ENCODE results near the gene DNAH12. TPM values are rescaled to one million over a fixed set of nuclear protein-coding genes. Genes with fewer than 3 reads are reported as not detected.
"Not testable (repeated sequence)": the region's sequence is repeated elsewhere in the genome, so short reads cannot be mapped to it uniquely, and the experiment has no call there.

DNAH12 gene
- total RNA-seq, 1 donor from 2014 or later: 0.21 TPM

GRCh38 chr3:57314204-57314603 lies 229.9 kb downstream of the DNAH12 start:
- no peak for DNase-seq

DNA sequence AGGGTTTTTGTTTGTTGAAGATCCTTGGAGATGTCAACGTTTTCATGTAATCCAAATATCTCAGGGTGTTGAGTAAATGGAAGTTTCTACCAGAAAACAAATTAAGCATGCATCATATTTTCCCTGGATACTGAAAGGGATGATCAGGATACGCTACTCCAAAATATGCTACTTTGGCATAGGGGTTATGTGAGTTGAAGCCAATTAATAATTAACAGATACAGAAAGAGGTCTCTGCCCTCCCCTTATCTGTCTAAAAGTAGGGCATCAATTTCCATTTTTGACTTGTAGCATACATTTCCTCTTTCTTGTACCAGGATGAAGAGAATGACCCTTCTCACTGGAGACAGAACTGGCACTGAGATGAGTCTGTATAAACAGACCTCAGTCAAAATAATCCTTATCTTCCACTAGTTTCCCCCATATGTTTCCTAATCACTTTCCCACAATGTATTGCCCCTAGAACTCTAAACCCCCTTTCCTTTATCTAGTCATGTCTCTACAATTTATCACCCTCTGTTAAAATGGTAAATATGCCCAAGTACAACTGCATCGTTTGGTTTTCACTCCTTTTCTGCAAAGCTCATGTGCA lies 234.3 kb downstream of the DNAH12 start:
- no peak for DNase-seq

GRCh38 chr3:57303520-57303919 lies 240.6 kb downstream of the DNAH12 start:
- DNase-seq: not testable (repeated sequence)

DNA sequence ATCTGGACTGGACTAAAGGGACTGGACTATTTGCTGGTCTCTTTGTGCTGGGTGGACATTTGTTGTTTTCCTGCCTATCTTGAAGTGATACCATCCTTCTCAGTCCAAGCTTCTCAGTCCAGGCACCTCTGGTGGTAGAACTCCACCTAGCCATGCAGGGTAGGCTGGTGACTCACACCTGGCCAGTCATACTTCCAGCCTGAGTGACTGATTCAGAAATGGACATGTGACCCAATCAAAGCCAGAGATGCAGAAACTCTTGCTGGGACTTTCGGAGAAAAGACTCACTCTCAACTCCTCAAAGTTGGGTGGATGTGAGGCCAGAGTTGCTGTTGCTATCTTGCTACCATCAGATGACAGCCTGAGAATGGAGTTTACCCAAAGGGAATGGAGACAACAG lies 246.1 kb downstream of the DNAH12 start:
- DNase-seq: no peak

GRCh38 chr3:57292897-57293526 lies 251.1 kb downstream of the DNAH12 start:
- DNase-seq: no peak

DNA sequence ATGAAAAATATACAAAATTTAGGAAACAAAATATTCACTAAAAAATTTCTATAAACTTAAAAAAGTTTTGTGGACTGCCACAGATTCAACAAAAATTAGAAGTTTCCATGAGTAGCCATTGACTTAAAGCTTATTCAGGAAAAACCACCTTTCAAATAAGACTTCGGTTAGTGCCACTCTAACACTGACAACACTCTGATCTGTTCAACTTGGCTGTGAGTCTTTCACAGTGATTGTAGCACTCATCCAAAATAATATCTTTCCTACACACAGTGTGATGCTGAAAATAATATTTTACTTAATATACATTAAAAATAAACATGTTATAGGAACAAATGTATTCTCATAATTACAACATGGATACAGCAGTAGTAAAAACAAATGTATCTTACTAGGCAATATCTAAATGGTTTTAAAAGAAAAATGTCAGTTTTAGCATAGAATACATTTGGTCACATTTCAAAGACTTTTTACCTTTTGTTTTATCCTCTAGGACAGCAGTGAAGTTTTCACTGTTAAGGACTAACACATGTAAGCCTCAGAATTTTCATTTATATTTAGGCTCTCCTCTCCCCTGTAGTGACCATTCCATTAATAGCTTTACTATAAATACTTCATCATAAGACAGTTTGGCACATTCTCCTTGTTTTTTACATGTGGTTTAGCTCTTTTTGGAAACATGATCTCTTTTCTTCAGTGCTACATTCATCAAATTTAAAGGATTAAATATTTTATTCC lies 251.8 kb downstream of the DNAH12 start, which contains the start of gene ASB14:
ASB14 (minus strand) TSS at position 527 of the 738 bp plus-strand sequence. CDS start 652 bp downstream, outside the sequence.
- no peak for DNase-seq

GRCh38 chr3:57288403-57288802 lies 255.7 kb downstream of the DNAH12 start:
- DNase-seq: no peak

- DNase-seq: no peak
Measured at GRCh38 chr3:57287205-57287604, 256.9 kb downstream of the DNAH12 start.

- no peak for DNase-seq
Measured at GRCh38 chr3:57283334-57283733, 260.8 kb downstream of the DNAH12 start.

DNA sequence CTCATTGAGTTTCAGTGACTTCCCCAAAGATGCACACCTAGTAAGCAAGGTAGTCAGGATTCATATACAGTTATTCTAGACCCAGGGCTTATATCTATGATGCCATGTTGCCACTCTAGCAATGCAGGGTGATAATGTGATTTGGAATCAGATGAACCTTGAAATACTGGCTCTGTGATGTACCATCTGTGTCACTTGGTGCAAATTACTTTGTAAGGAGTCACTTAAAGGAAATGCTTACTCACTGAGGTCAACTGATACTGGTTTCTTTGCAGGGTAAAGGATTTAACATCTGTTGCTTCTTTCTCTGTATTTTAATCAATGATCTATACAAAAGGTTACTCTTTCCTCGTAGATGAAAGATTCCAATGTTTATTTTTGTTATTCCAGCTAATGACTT lies 262.4 kb downstream of the DNAH12 start:
- DNase-seq: no peak

DNA sequence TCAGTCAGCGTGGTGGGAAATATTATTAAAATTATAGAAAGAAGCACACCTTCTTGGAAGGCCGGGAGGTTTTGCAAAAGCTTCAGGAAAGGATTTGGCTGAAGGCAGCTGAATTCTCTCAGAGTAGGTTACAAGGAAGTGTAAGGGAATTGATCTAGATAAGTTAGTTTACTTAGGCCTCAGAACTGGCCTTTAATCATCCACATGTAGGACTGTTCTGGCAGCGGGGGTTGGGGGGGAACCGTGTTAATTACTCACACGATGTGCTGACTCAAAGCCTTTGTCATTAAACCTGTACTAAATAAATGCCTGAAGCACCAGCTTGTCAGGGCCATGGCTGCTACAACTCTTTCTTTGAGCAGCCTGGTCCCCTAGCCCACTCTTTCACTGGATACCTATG lies 264.5 kb downstream of the DNAH12 start:
- no peak for DNase-seq

DNA sequence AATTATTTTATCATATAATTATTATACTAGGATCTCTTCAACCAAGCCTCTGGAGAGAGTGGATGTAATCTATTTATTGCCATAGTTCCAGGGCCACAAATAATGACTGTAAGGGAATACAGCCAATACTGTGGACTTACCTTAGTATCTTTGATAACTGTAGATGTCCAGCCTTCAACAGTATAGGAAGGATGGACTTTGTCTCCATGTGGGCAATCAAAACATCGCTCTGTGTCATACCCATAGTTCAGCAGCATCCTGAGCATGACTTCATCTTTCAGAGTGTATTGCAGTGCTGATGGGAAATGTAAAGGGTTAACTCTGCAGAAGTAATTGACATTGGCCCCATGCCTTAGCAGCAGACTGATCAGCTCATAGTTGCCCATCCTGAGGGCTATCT lies 265.9 kb downstream of the DNAH12 start:
- no peak for DNase-seq

GRCh38 chr3:57275393-57275792 lies 268.8 kb downstream of the DNAH12 start:
- no peak for DNase-seq

GRCh38 chr3:57274845-57275244 lies 269.3 kb downstream of the DNAH12 start:
- DNase-seq: no peak

- DNase-seq: no peak
Measured at GRCh38 chr3:57268416-57268815, 275.7 kb downstream of the DNAH12 start.

DNA sequence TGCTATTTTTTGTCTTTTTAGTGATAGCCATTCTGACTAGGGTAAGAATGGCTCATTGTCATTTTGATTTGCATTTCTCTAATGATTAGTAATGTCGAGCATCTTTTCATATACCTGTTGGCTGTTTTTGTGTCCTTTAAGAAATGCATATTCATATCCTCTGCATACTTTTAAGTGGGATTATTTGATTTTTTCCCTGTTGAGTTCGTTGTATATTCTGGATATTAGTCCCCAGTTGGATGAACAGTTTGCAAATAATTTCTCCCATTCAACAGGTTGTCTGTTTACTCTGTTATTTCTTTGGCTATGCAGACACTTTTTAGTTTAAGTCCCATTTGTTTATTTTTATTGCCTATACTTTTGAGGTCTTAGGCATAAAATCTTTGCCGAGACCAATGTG lies 282.2 kb downstream of the DNAH12 start:
- no peak for DNase-seq

DNA sequence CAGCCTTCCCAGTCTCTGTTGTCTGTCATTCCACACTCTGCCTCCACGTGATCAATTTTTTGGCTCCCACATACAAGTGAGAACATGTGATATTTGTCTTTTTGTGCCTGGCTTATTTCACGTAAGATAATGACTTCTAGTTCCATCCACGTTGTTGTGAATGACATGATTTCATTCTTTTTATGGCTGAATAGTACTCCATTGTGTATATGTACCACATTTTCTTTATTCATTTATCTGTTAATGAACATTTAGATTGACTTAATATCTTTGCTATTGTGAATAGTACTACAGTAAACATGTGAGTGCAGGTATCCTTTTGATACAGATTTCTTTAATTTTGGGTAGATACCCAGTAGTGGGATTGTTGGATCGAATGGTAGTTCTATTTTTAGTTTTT lies 283.0 kb downstream of the DNAH12 start:
- DNase-seq: no peak

GRCh38 chr3:57257678-57258077 lies 286.5 kb downstream of the DNAH12 start:
- DNase-seq: no peak

GRCh38 chr3:57256844-57257243 lies 287.3 kb downstream of the DNAH12 start:
- peak; percentile 13 for DNase-seq

GRCh38 chr3:57252404-57252803 lies 291.7 kb downstream of the DNAH12 start:
- DNase-seq: no peak

DNA sequence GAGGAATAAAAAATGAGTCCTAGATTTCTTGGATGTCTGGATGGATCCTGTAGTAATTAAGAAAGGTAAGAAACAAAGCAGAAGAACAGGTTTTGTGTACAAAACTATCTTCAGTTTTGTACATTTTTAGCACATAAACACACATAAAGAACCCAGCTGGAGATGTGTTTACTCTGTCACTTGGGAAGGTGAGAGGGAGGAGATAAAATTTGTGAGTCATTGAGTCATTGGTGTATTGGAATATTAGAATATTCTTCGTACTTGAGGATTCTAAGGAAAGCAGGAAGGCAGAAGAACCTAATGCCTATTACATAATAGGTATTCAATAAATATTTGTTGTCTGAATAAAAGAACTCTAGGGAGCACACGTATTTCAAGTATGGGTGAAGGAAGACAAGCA lies 299.2 kb downstream of the DNAH12 start:
- DNase-seq: no peak

Data from tongue (tissue), 2 donors.